Muscle of leg (tissue), 16 donors: ENCODE results near the gene PTGES3L. TPM values are rescaled to one million over a fixed set of nuclear protein-coding genes. Genes with fewer than 3 reads are reported as not detected.

Experiments
- DNase-seq: peaks from one replicate; pipeline ENCODE4 v3.0.0; 2013
- H3K27ac ChIP-seq: one replicate; pipeline ENCODE4 v1.5.1; 2013; ENCODE audit warnings: mild to moderate bottlenecking, low read length, control low read depth
- H3K27me3 ChIP-seq: one replicate; pipeline ENCODE4 v1.6.1; 2013; ENCODE audit warnings: low read length; ENCODE audit not compliant: control insufficient read depth, insufficient read depth
- H3K36me3 ChIP-seq: one replicate; pipeline ENCODE4 v1.6.1; 2013; ENCODE audit warnings: low read length; ENCODE audit not compliant: control insufficient read depth, insufficient read depth
- H3K4me1 ChIP-seq: one replicate; pipeline ENCODE4 v1.6.1; 2013; ENCODE audit warnings: low read length; ENCODE audit not compliant: control insufficient read depth, insufficient read depth
- H3K4me3 ChIP-seq: one replicate; pipeline ENCODE4 v1.5.1; 2013; ENCODE audit warnings: low read length, control low read depth
- H3K9me3 ChIP-seq: replicated peaks from 2 replicates; pipeline ENCODE4 v1.6.1; 2013; ENCODE audit warnings: low read depth, low read length; ENCODE audit not compliant: control insufficient read depth
- WGBS: methylation state at CpG from one replicate; pipeline ENCODE4 v1.1.5; 2013; ENCODE audit warnings: missing lambda C conversion rate; ENCODE audit not compliant: insufficient coverage; 5-methylcytosine and 5-hydroxymethylcytosine counted together
- long read RNA-seq, 11 donors: transcript quantifications; one replicate each; lab custom pipeline, GENCODE V29; 2026
- polyA plus RNA-seq, 8 donors: library from polyadenylated mRNA; unstranded; fragments of 120-200 nt; gene quantifications; one replicate each; pipeline versions ENCODE4 v1.2.1 to v1.2.3, GENCODE V29; 2013; ENCODE audit warnings: inconsistent platforms in 1 of 8, low replicate concordance in 1 of 8; ENCODE audit not compliant: insufficient read length in 8 of 8, insufficient read depth in 1 of 8
- total RNA-seq: library from RNA; stranded (reverse); fragments of 120-200 nt; gene quantifications from one replicate; pipeline ENCODE4 v1.2.4, GENCODE V29; 2013

The PTGES3L gene
- total RNA-seq (37.3 TPM), polyA plus RNA-seq (10 to 100 TPM; 37.5 to 81.2 (median 63.0) TPM)
- long read RNA-seq, donor 1, partial matches to known transcripts, result 0 of 5 reads
- long read RNA-seq, donor 1, other reads (novel, unspliced or antisense), result 0 of 5 reads
- long read RNA-seq, donor 2, partial matches to known transcripts, result 5 of 6 reads
- long read RNA-seq, donor 2, other reads (novel, unspliced or antisense), result 0 of 6 reads
- long read RNA-seq, donor 3, transcript PTGES3L-206 (7 exons, 855 nt), result major isoform, 12 of 17 reads
- long read RNA-seq, donor 3, partial matches to known transcripts, result 0 of 17 reads
- long read RNA-seq, donor 3, other reads (novel, unspliced or antisense), result 0 of 17 reads
- long read RNA-seq, donor 4, transcript PTGES3L-206 (7 exons, 855 nt), result major isoform, 6 of 14 reads
- long read RNA-seq, donor 4, partial matches to known transcripts, result 6 of 14 reads
- long read RNA-seq, donor 4, other reads (novel, unspliced or antisense), result 0 of 14 reads
- long read RNA-seq, donor 5, transcript PTGES3L-206 (7 exons, 855 nt), result major isoform, 21 of 71 reads
- long read RNA-seq, donor 5, partial matches to known transcripts, result 42 of 71 reads
- long read RNA-seq, donor 5, other reads (novel, unspliced or antisense), result 0 of 71 reads
- long read RNA-seq, donor 6, transcript PTGES3L-206 (7 exons, 855 nt), result major isoform, 18 of 36 reads
- long read RNA-seq, donor 6, transcript PTGES3L-205 (3 exons, 748 nt), result minor isoform, 5 of 36 reads
- long read RNA-seq, donor 6, partial matches to known transcripts, result 7 of 36 reads
- long read RNA-seq, donor 6, other reads (novel, unspliced or antisense), result 0 of 36 reads
- long read RNA-seq, donor 7, transcript PTGES3L-206 (7 exons, 855 nt), result major isoform, 13 of 68 reads
- long read RNA-seq, donor 7, partial matches to known transcripts, result 49 of 68 reads
- long read RNA-seq, donor 7, other reads (novel, unspliced or antisense), result 0 of 68 reads
- long read RNA-seq, donor 8, transcript PTGES3L-206 (7 exons, 855 nt), result major isoform, 9 of 20 reads
- long read RNA-seq, donor 8, partial matches to known transcripts, result 6 of 20 reads
- long read RNA-seq, donor 8, other reads (novel, unspliced or antisense), result 0 of 20 reads
- long read RNA-seq, donor 9, transcript PTGES3L-206 (7 exons, 855 nt), result major isoform, 8 of 16 reads
- long read RNA-seq, donor 9, partial matches to known transcripts, result 5 of 16 reads
- long read RNA-seq, donor 9, other reads (novel, unspliced or antisense), result 0 of 16 reads
- long read RNA-seq, donor 10, transcript PTGES3L-206 (7 exons, 855 nt), result major isoform, 16 of 24 reads
- long read RNA-seq, donor 10, partial matches to known transcripts, result 5 of 24 reads
- long read RNA-seq, donor 10, other reads (novel, unspliced or antisense), result 0 of 24 reads
- long read RNA-seq, donor 11, transcript PTGES3L-206 (7 exons, 855 nt), result major isoform, 6 of 7 reads
- long read RNA-seq, donor 11, partial matches to known transcripts, result 0 of 7 reads
- long read RNA-seq, donor 11, other reads (novel, unspliced or antisense), result 0 of 7 reads

- peaks cover 2% of the 10 kb centered on the region for H3K36me3 ChIP-seq
- 24% methylated on average over 12 of the region's 21 CpGs for WGBS
- DNase-seq, result peak; percentile 87
These were observed at the start of gene PTGES3L for GRCh38 chr17:42979511-42980273. Gene PTGES3L (minus strand): TSS chr17:42980080. CDS start chr17:42980053, 27 bp downstream.

GRCh38 chr17:43028221-43028861 lies 48.5 kb upstream of the PTGES3L start:
- no peak overlapping the region for H3K4me3 ChIP-seq
- peaks cover 21% of the 10 kb centered on the region for H3K4me1 ChIP-seq
- DNase-seq, result peak; percentile 49
- no peaks in the 10 kb centered on the region for H3K9me3 ChIP-seq
- no peaks in the 10 kb centered on the region for H3K36me3 ChIP-seq
- H3K27ac ChIP-seq, result no peak overlapping the region
- H3K27me3 ChIP-seq, result peaks cover 2% of the 10 kb centered on the region
- WGBS, result 67% methylated on average over 13 of the region's 17 CpGs

More at GRCh38 chr17:42979511-42980273, at the start of gene PTGES3L:
- Histone ChIP-seq H3K4me1 (peaks cover 16% of the 10 kb centered on the region), H3K9me3 (no peaks in the 10 kb centered on the region), H3K27me3 (no peaks in the 10 kb centered on the region), H3K27ac (peak within 1 kb of the TSS; percentile 84), H3K4me3 (peak within 1 kb of the TSS; percentile 77)

- no peaks in the 10 kb centered on the region for H3K9me3 ChIP-seq
- DNase-seq, result no peak
- H3K36me3 ChIP-seq, result no peaks in the 10 kb centered on the region
- peaks cover 2% of the 10 kb centered on the region for H3K27me3 ChIP-seq
- no peak overlapping the region for H3K27ac ChIP-seq
- H3K4me3 ChIP-seq, result no peak overlapping the region
- peaks cover 23% of the 10 kb centered on the region for H3K4me1 ChIP-seq
- WGBS, result no CpG with 5 or more reads among the region's 9 CpGs
These were observed 47.5 kb upstream of the PTGES3L start for GRCh38 chr17:43027091-43028032.

- peaks cover 2% of the 10 kb centered on the region for H3K27me3 ChIP-seq
- WGBS, result no CpG with 5 or more reads among the region's 5 CpGs
- H3K9me3 ChIP-seq, result no peaks in the 10 kb centered on the region
- no peak overlapping the region for H3K27ac ChIP-seq
- no peak for DNase-seq
- H3K4me1 ChIP-seq, result peaks cover 23% of the 10 kb centered on the region
- H3K4me3 ChIP-seq, result no peak overlapping the region
- no peaks in the 10 kb centered on the region for H3K36me3 ChIP-seq
These were observed 46.7 kb upstream of the PTGES3L start for GRCh38 chr17:43026595-43026994.

GRCh38 chr17:43025766-43026537 lies 46.1 kb upstream of the PTGES3L start:
- H3K36me3 ChIP-seq, result no peaks in the 10 kb centered on the region
- peaks cover 27% of the 10 kb centered on the region for H3K4me1 ChIP-seq
- no peak for DNase-seq
- H3K27ac ChIP-seq, result no peak overlapping the region
- H3K4me3 ChIP-seq, result no peak overlapping the region
- H3K9me3 ChIP-seq, result no peaks in the 10 kb centered on the region
- 49% methylated on average over 11 of the region's 16 CpGs for WGBS
- H3K27me3 ChIP-seq, result peaks cover 2% of the 10 kb centered on the region

GRCh38 chr17:43025290-43025657 lies 45.4 kb upstream of the PTGES3L start:
- H3K9me3 ChIP-seq, result no peaks in the 10 kb centered on the region
- peaks cover 31% of the 10 kb centered on the region for H3K4me1 ChIP-seq
- peaks cover 2% of the 10 kb centered on the region for H3K27me3 ChIP-seq
- no peaks in the 10 kb centered on the region for H3K36me3 ChIP-seq
- WGBS, result 2% methylated on average over 26 of the region's 27 CpGs
- H3K27ac ChIP-seq, result no peak overlapping the region
- H3K4me3 ChIP-seq, result peak overlapping the region; percentile 31
- no peak for DNase-seq

- peak within 1 kb of the TSS; percentile 85 for H3K27ac ChIP-seq
- H3K4me3 ChIP-seq, result peak within 1 kb of the TSS; percentile 59
- peaks cover 5% of the 10 kb centered on the region for H3K36me3 ChIP-seq
- under 1% methylated on average over 46 of the region's 61 CpGs for WGBS
- DNase-seq, result peak; percentile 98
- H3K9me3 ChIP-seq, result no peaks in the 10 kb centered on the region
- peaks cover 2% of the 10 kb centered on the region for H3K27me3 ChIP-seq
- peaks cover 32% of the 10 kb centered on the region for H3K4me1 ChIP-seq
These were observed 44.8 kb upstream of the PTGES3L start, which contains the start of gene RND2 for GRCh38 chr17:43024407-43025289. Gene RND2 (plus strand): TSS chr17:43025231. CDS start chr17:43025348, 117 bp downstream.
